Vagina (tissue), 2 donors: ENCODE results near the gene POR. TPM values are rescaled to one million over a fixed set of nuclear protein-coding genes. Genes with fewer than 3 reads are reported as not detected.

Source experiments
- DNase-seq, 2 donors: peaks; one replicate each; pipeline ENCODE4 v3.0.0-alpha.2; 2017; ENCODE audit errors: extremely low spot score in 2 of 2
- H3K27ac ChIP-seq: fragments of 200-600 bp; sonication (generic); one replicate; pipeline ENCODE4 v1.5.1; 2019
- H3K27me3 ChIP-seq: fragments of 200-600 bp; sonication (generic); one replicate; pipeline ENCODE4 v1.5.1; 2019
- H3K36me3 ChIP-seq, 2 donors: fragments of 200-600 bp; sonication (generic); one replicate each; pipeline ENCODE4 v1.5.1; 2017 to 2019
- H3K4me1 ChIP-seq: fragments of 200-600 bp; sonication (generic); one replicate; pipeline ENCODE4 v1.5.1; 2019
- H3K4me3 ChIP-seq, 2 donors: fragments of 200-600 bp; sonication (generic); 1 replicate in 1 of 2; 2 replicates in 1 of 2; pipeline ENCODE4 v1.5.1; 2016 to 2019
- H3K9me3 ChIP-seq: fragments of 200-600 bp; sonication (generic); one replicate; pipeline ENCODE4 v1.5.1; 2019
- CTCF ChIP-seq, 3 experiments: fragments of 450-650 bp in 2 of 3; fragments of 200-600 bp in 1 of 3; sonication (generic) in 1 of 3; IDR thresholded peaks; one replicate each; pipeline ENCODE4 v1.5.1; 2017 to 2019; ENCODE audit warnings: antibody characterized with exemption in 3 of 3, mild to moderate bottlenecking in 2 of 3, moderate library complexity in 2 of 3
- POLR2A ChIP-seq, 2 donors: fragments of 450-650 bp; IDR thresholded peaks; one replicate each; pipeline ENCODE4 v1.6.1; 2017; ENCODE audit warnings: antibody characterized with exemption in 2 of 2, mild to moderate bottlenecking in 2 of 2, moderate library complexity in 2 of 2
- POLR2AphosphoS5 ChIP-seq, 2 donors: sonication (generic); formaldehyde crosslinking; IDR thresholded peaks; one replicate each; pipeline ENCODE4 v1.9.0; 2017; ENCODE audit warnings: antibody characterized with exemption in 2 of 2, mild to moderate bottlenecking in 2 of 2, low read depth in 1 of 2; ENCODE audit not compliant: insufficient read depth in 1 of 2
- intact Hi-C: fragments of 100-400 bp; cut with DNase I; formaldehyde crosslinking; loops from one replicate; pipeline ENCODE4 v1.15.1; 2023
- total RNA-seq: library from RNA; depleted of rRNA; stranded (reverse); fragments of >200 nt; gene quantifications from one replicate; pipeline ENCODE4 v1.2.3, GENCODE V29; 2016

Gene POR
- total RNA-seq, 1 donor from 2014 or later = 94.3 TPM

- H3K4me1 ChIP-seq = peaks cover 25% of the 10 kb centered on the region
- TF ChIP-seq POLR2AphosphoS5 (IDR thresholded peaks at IDR 0.05; ENCODE audit: insufficient read depth in 1 of 2, low read depth in 1 of 2) (no peak), POLR2A (IDR thresholded peaks at IDR 0.05) (no peak), CTCF (IDR thresholded peaks at IDR 0.05) (no peak)
- H3K36me3 ChIP-seq = no peaks in the 10 kb centered on the region
- no peak overlapping the region for H3K27ac ChIP-seq
- no peak for DNase-seq
- no peak overlapping the region for H3K4me3 ChIP-seq
- H3K27me3 ChIP-seq = no peaks in the 10 kb centered on the region
- intact Hi-C loops = no loop called here
- H3K9me3 ChIP-seq = no peaks in the 10 kb centered on the region
Observed at GRCh38 chr7:75913437-75913836, 1.5 kb upstream of the POR start.

- Histone ChIP-seq H3K27ac (peak overlapping the region; percentile 85), H3K4me3 (peak overlapping the region; percentile 80 to 94), H3K36me3 (no peaks in the 10 kb centered on the region), H3K9me3 (no peaks in the 10 kb centered on the region), H3K4me1 (peaks cover 32% of the 10 kb centered on the region), H3K27me3 (no peaks in the 10 kb centered on the region)
- intact Hi-C loops = loop anchor here (2.0 kb wide), 1 partner anchor 81 kb away; the partner anchor contains the start of gene TMEM120A
- no peak for DNase-seq
- TF ChIP-seq POLR2AphosphoS5 (IDR thresholded peaks at IDR 0.05; ENCODE audit: insufficient read depth in 1 of 2, low read depth in 1 of 2) = no peak
- no peak for TF ChIP-seq CTCF (IDR thresholded peaks at IDR 0.05)
- no peak for TF ChIP-seq POLR2A (IDR thresholded peaks at IDR 0.05)
Observed at GRCh38 chr7:75914169-75914654, 743 bp upstream of the POR start.

GRCh38 chr7:75915416-75916156 is 631 bp downstream of the POR start:
- H3K27ac ChIP-seq = peak overlapping the region; percentile 85
- H3K4me3 ChIP-seq = peak overlapping the region; percentile 80 to 94
- peaks cover 45% of the 10 kb centered on the region for H3K4me1 ChIP-seq
- H3K27me3 ChIP-seq = no peaks in the 10 kb centered on the region
- no peak for TF ChIP-seq POLR2AphosphoS5 (IDR thresholded peaks at IDR 0.05; ENCODE audit: insufficient read depth in 1 of 2, low read depth in 1 of 2)
- no peak for TF ChIP-seq POLR2A (IDR thresholded peaks at IDR 0.05)
- no peak for TF ChIP-seq CTCF (IDR thresholded peaks at IDR 0.05)
- intact Hi-C loops = loop anchor here (2.0 to 5.0 kb wide), 2 partner anchors 47 to 79 kb away; partner anchors contain the start of gene TMEM120A
- no peaks in the 10 kb centered on the region for H3K9me3 ChIP-seq
- DNase-seq = no peak
- no peaks in the 10 kb centered on the region for H3K36me3 ChIP-seq

GRCh38 chr7:75916259-75916658 is 1.3 kb downstream of the POR start:
- intact Hi-C loops = loop anchor here (5.0 kb wide), 1 partner anchor 46 kb away; no protein-coding TSS in a partner anchor
- no peak for DNase-seq
- peaks cover 45% of the 10 kb centered on the region for H3K4me1 ChIP-seq
- H3K27ac ChIP-seq = peak overlapping the region; percentile 85
- H3K4me3 ChIP-seq = peak overlapping the region; percentile 80 to 94
- H3K9me3 ChIP-seq = no peaks in the 10 kb centered on the region
- no peaks in the 10 kb centered on the region for H3K27me3 ChIP-seq
- no peaks in the 10 kb centered on the region for H3K36me3 ChIP-seq
- no peak for TF ChIP-seq CTCF (IDR thresholded peaks at IDR 0.05)
- TF ChIP-seq POLR2A (IDR thresholded peaks at IDR 0.05) = no peak
- TF ChIP-seq POLR2AphosphoS5 (IDR thresholded peaks at IDR 0.05; ENCODE audit: insufficient read depth in 1 of 2, low read depth in 1 of 2) = no peak
